GM19468 (cell line): ENCODE results near the gene NUDCD2.
A peak's percentile ranks its signal among the peaks of the same experiment; 100 is the strongest.
"Not testable (repeated sequence)": the region's sequence is repeated elsewhere in the genome, so short reads cannot be mapped to it uniquely, and the experiment has no call there.

Source experiments
- ATAC-seq: cut with Tn5 transposase; IDR thresholded peaks from one replicate; pipeline ENCODE4 v1.9.1; 2021; ENCODE audit warnings: mild to moderate bottlenecking, moderate library complexity, moderate number of reproducible peaks; ENCODE audit not compliant: unreplicated experiment; ENCODE audit errors: extremely low read depth

NUDCD2 gene

GRCh38 chr5:163473635-163474243 is 13.8 kb upstream of the NUDCD2 start:
- ATAC-seq = no peak

GRCh38 chr5:163467682-163468081 is 7.8 kb upstream of the NUDCD2 start:
- ATAC-seq = no peak

GRCh38 chr5:163463063-163463435 is 3.1 kb upstream of the NUDCD2 start:
- ATAC-seq = no peak

- ATAC-seq = no peak
Observed at GRCh38 chr5:163460562-163461171, 765 bp upstream of the NUDCD2 start, which contains the start of gene HMMR. Gene HMMR (plus strand): TSS chr5:163460632. CDS start chr5:163460693, 61 bp downstream.

- ATAC-seq = no peak
Observed at GRCh38 chr5:163459462-163459818, 462 bp downstream of the NUDCD2 start.

GRCh38 chr5:163458778-163459385 is 1.0 kb downstream of the NUDCD2 start:
- ATAC-seq = no peak

GRCh38 chr5:163456840-163457239 is 3.1 kb downstream of the NUDCD2 start:
- no peak for ATAC-seq

GRCh38 chr5:163456029-163456589 is 3.8 kb downstream of the NUDCD2 start:
- no peak for ATAC-seq

GRCh38 chr5:163455406-163455805 is 4.5 kb downstream of the NUDCD2 start:
- not testable (repeated sequence) for ATAC-seq

- no peak for ATAC-seq
Observed at GRCh38 chr5:163453705-163454104, 6.2 kb downstream of the NUDCD2 start.

GRCh38 chr5:163451489-163451888 is 8.4 kb downstream of the NUDCD2 start:
- no peak for ATAC-seq

- no peak for ATAC-seq
Observed at GRCh38 chr5:163448491-163448890, 11.4 kb downstream of the NUDCD2 start.

GRCh38 chr5:163447875-163448274 is 12.0 kb downstream of the NUDCD2 start:
- no peak for ATAC-seq

- no peak for ATAC-seq
Observed at GRCh38 chr5:163447191-163447590, 12.7 kb downstream of the NUDCD2 start.

GRCh38 chr5:163445345-163445744 is 14.6 kb downstream of the NUDCD2 start:
- no peak for ATAC-seq

GRCh38 chr5:163444526-163444925 is 15.4 kb downstream of the NUDCD2 start:
- no peak for ATAC-seq

- ATAC-seq = no peak
Observed at GRCh38 chr5:163440954-163441353, 18.9 kb downstream of the NUDCD2 start.

GRCh38 chr5:163439092-163439425 is 20.8 kb downstream of the NUDCD2 start:
- ATAC-seq = no peak

GRCh38 chr5:163437309-163438182 is 22.4 kb downstream of the NUDCD2 start, which contains the start of gene CCNG1:
Gene CCNG1 (plus strand): TSS chr5:163437595. CDS start chr5:163439257, 1,662 bp downstream.
- ATAC-seq = peak; percentile 87

GRCh38 chr5:163437011-163437308 is 22.9 kb downstream of the NUDCD2 start:
- no peak for ATAC-seq

GRCh38 chr5:163436515-163436914 is 23.4 kb downstream of the NUDCD2 start:
- no peak for ATAC-seq
